ENCODE data around the gene CCDC33.

CCDC33 gene

DNA sequence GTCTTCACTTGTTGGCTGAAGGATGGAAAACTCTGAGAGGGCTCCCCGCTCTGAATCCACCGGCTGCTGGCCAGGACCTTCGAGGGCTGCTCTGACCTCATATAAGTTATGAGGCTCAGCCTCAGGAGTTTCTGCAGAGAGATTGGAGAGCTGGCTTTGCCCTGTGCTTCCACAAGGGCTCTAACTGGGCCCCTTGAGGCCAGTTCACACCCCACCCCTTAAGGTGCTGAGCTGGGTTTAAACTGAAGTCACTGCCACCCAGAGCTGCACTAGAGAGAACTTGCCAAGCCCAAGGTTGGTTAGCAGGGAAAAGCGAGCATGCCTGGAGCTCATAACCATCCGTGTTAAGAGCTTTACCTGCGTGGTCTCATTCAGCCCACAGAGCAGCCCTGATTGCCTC lies 2.8 kb upstream of the CCDC33 start:
- no peak for DNase-seq

DNA sequence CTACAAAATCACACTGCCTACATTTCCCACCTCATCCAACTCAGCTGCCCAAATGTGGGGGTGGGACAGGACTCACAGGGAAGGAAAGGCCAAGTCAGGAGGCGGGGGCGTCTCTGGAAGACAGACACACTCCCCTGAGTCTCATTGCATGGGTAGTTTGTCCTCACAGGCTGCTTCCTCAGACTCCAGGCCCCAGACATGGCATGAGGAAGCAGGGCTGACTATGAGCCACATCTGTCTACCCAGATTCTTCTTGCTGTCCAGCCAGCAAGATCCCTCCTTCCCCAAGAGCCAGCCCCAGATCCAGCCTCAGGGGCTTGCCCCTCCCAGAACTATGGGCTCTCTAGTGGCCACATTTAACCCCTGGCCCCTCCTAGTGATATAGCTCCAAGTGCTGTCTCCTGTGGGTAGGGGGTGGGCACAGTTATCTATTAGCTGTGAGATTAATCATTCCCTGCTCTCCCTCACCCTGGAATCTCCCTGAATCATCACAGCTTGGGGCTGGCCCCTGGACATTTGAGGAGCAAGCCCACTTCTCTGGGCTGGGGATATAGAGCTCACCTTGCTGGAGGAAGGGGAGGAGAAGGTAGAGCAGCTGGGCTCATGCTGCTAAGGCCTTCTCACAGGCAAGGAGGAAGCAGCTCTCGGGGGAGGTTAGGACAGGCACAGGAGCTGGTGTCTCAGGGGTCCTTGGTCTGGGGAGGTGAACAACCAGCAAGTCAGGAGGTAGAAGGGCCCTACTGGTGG lies 2.1 kb upstream of the CCDC33 start:
- DNase-seq, result no peak

DNA sequence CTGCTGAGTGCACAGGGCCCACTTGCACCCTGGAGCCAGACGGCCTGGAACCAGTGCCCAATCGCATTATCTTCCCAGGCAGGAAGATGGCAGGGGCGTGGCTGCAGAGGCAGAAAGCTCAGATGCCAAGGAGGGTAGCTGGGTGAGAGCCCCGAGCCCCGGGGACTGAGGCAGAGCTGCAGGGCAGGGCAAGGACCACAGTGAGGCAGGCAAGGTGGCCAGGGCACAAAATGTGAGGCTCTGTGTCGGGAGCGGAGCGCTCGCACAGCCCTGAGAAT lies 1.6 kb upstream of the CCDC33 start:
- no peak for DNase-seq

DNA sequence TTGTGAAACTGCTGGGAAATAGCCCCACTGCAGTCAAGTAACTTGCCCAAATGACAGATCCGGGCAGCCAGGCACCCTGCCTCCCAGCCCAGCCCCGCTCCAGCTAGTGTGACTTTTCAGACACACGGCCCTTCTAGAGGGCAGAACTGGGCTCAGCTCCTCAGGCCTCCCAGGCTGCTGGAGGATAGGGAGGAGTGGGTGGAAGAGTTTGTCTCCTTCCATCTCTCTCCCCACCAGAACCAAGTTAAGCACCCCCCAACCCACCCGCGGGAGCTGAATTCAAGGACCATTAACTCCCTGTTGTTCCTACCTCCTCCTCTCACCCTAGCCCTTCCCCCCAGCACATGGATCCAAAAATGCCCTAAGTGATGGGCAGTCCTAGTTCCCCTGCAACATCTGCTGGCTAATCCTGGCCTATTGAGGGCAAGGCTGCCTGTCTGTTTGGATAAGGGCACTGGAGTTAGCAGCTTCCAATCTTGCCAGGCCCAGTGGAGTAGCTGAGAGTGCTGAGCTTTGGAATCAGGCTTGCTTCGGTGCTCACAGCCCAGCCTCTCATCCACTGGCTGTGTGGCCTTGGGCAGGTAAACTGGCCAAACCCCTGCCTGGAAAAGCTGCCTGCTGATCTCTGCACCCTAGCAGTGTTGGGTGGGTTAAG lies 3.1 kb downstream of the CCDC33 start:
- DNase-seq, result peak; percentile 63

DNA sequence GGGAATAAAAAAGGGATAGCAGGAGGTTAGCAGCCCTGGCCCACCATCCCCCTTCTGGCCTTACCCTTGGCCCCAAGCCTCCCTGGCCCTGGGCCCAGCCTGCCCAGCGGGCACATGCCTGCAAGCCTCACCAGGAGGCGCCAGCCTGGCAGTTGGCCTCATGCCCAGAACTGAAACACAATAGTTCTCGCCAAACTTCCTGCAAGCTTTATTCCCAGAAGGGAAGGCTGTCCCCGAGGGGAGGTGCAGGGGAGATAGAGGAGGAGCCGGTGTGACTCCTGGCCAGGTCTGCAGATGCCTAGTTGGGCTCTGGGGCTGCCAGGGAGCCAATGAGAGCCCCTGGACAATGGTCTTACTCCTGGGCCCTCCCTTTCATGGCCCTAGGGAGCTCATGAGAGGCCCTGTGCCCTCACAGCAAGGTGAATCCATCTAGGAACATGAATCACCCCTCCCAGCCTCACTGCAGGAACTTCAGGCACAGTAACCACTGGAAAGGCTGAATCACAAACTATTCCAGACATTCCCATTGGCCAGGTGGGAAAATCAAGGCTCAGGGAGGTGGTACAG lies 4.0 kb downstream of the CCDC33 start:
- DNase-seq, result peak; percentile 78

DNA sequence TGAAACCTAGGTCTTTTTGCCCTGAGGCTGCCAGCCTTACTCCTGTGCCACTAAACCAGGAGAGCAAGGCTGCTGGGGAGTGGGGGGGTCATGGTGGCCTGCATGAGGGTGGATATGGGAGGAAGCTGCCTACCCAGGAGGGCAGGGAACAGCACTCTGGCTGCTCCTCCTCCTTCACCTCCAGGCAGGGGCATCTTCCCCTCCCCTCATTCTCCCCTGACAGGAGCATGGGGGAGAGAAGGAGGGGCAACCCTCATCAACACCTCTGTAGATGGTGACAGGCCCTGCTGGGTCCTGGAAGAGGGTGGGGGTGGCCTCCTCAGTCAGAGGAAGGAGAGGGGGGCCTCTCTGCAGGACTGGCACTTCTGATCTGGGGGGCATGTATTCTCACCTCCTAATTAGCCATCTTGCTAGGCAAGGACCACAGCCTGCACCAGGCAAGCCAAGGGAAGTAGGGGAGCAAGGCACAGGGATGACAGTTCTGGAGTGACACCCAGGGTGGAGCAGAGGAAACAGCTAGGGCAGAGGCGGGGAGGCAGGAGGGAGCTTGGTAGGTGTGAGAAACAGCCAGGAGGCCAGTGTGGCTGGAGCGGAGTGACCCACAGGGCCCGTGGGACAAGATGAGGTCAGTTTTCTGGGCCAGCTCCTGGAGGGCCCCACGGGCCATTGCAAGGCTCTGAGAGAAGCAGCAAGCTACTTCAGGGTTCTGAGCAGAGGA lies 4.9 kb downstream of the CCDC33 start:
- no peak for DNase-seq

DNA sequence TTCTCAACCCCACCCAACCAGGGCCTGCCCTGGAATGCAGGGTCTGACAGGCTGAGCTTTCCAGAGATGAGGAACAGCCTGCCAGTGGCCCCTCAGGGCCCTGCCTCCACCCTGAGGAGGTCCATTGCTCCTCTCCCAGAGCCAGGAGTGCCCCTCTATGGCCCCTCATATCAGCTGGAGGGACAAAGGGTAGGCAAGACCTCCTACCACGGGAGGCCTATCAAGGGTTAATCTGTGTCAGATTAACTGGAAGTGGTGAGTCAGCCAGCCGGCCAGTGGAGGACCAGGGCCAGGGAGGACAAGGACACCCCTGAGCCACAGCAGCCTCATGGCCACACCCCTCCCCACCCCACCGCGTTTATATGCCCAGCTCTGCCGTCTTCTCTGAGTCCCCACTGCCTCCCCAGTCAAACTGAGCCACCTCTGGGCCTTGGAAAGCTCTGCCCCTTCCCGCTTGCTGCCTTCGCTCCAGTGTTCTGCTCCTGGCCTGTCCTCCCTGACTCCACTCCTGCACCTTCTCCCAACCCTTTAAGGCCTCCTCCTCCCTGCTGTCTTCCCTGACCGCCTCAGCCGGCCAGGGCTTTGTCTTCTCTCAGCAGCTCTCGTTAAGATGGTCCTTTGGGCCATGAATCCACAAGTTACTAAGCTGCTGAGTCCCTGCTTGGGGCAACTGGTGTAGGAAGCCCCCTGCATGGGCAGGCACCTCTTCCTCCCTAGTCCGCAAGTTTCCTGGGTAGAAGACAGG lies 6.5 kb downstream of the CCDC33 start:
- no peak for DNase-seq

DNA sequence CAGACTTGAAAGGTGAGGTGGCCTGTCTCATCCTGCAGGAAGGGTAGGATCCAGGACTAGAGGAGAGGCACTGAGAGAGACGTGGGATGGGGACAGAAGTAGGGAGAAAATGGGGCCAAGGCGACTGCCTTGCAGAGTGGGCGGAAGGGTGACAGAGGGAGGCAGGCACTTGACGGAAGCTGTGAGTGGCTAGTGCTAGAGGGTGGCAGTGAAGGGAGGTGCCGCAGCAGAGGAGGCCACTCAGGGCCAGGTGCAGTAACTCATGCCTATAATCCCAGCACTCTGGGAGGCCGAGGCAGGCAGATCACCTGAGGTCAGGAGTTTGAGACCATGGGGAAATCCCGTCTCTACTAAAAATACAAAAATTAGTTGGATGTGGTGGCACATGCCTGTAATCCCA lies 7.3 kb downstream of the CCDC33 start:
- DNase-seq, result peak; percentile 6

DNA sequence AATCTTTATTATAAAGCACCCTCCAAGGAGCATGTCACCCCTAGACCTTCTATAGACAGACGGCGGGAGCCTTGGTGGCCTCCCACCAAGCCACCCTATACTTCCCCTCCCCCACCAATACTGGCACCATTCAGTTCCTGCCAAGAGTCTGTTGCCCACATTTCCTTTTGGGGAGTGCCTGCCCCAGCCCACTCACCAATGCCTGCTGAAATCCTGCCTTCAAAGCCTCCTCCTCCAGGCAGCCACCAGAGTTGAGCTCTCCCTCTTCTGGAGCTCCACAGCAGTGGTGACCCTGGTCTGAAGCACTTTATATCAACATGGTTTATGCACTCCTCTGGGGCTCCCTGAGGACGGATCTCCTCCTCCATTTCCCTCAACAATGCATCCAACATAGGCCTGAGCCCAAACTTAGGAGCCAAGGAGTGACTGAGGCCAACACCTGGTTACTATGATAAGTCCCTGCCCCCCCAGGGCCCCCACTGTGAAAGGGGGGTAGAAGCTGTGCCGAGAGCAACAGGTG lies 8.8 kb downstream of the CCDC33 start:
- DNase-seq, result no peak

DNA sequence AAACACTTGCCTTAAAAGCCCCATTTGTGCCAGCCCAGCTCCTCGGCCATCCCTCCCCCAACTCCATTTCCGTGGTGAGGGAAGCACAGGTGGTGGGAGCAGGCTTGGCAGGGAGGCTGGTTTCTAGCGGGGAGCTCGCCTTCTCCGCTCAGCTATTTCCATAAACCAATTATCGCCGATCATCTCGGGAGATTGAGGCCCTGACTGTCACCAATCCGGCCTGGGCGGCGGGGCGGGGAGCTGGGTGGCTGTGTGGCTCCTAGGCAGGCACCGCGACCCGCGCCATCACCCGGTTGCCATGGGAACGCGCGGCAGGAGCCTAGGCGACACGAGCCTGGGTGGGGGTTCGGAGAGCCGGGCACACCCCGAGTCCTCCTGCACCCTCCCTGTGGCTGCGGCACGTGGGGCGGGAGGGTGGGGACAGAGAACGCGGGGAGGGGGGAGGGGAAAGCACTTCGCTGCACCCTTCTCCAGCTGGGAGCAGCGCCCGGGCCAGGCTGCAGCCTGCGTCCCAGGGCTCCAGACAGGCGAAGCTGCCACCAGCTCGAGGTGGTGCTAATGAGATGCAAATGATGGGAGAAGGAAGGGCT lies 9.3 kb downstream of the CCDC33 start:
- peak; percentile 33 for DNase-seq

DNA sequence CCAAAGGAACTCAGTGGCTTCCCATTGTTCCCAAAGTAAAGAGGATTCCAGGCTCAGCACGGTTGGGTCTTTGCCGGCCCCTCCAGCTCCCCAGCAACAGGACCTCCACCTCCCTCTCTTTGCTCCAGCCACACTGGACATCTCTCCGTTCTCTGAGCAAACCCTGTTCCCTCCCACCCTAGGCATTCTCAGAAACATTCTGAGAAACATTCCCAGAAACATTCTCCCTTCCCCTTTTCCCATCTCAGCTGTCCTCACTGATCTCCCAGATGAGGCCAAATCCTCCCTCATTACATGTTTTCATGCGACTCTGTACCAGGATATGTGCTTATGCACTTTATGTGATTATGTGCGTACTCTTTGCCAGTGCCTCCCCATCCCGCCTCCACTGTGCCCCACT lies 14.1 kb downstream of the CCDC33 start:
- no peak for DNase-seq

DNA sequence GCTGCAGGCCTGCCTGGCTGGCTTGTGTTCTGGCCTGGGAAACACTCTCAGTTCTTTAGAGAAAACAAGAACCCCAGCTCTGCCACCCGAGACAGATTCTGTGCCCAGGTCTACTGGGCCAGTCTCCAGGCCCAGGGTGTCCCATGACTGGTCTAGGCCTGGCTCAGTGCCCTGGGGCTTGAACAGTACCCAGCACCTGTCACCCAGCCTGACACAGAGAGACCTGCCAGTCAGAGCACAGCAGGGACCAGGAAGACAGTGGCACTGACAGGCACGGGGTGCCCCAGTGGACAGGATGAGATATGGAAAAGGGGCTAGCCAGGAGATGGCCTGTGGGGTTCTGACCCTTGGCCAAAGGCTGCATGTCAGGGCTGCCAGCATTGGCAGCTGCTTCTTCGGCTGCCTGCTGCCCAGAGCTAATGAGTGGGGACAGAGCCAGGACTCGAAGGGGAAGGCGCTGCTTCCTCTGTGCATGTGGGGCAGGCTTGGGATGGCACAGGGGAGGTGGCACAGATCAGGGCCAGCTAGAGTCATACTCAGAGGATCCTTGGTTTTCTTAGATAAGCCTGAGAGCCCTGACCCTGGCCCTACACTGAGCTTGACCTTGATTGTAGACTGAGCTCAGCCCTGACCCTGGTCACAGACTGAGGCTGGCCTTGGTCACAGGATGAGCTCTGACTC lies 15.1 kb downstream of the CCDC33 start:
- DNase-seq, result no peak

DNA sequence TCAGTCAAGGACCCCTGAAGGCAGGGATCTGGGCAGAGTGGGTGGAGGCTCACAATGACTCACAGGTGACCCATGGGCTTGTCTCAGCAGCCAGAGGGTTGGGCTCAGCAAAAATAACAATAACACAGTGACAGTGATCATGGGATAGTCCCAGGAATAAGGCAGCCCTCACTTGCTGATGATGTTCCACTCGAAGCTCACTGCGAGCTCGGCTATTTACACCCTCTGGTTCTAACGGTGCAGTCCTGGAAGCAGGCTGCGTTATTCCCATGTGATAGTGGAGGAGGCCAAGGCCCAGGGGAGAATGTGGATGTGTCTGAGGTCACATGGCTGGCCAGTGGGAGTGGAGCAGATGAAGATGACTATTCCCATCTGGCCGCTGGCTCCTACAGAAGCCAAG lies 16.2 kb downstream of the CCDC33 start:
- no peak for DNase-seq

DNA sequence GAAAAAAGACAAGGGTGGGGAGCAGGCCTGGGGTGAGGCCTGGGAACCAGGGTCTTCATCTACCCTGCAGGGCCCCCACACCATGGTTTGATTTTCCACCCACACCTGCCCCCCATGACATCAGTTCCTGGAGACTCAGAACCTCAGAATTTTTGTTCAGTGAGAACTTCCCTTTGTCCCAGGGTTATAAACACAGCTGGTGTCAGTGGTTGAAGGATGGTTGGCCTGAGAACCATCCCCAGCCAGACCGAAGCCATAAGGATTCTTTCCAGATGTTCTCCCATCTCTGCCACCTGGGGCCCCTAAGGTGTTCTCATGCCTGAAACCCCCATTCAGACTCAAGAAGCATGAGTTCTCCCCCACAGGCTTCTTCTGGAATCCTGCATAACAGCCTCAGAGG lies 16.6 kb downstream of the CCDC33 start:
- no peak for DNase-seq

DNA sequence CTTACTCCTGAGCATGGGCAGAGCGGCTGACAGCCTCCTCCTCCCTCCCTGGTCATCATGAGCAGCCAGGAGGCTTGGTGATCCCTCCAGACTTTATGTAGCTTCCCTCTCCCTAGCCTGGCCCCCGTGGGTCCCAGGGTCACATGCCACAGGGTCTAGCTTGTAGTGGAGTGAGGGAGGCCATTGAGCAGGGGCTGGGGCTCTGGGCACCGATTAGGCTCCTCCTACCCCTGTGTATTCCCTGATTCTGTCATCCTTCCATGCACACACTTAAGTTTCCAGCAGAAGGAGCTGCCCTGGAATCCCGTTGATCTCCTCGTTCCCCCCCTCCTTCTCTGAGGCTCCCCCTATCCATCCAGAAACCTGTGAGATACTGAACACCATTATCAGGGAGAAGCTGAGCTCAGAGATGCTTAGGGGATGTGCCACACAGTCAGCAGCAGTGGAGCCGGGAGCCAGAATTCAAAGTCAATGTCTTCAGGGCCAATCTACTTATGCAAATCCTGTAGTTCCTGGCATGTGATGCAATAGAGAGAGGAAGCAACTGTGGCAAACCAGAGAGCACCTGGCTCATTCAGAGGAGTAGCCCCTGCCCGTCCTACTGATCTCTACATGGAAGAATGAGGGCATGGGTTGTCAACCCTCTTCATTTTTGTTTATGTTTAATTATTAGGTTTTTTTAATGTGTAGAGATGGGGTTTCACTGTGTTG lies 17.2 kb downstream of the CCDC33 start:
- no peak for DNase-seq

DNA sequence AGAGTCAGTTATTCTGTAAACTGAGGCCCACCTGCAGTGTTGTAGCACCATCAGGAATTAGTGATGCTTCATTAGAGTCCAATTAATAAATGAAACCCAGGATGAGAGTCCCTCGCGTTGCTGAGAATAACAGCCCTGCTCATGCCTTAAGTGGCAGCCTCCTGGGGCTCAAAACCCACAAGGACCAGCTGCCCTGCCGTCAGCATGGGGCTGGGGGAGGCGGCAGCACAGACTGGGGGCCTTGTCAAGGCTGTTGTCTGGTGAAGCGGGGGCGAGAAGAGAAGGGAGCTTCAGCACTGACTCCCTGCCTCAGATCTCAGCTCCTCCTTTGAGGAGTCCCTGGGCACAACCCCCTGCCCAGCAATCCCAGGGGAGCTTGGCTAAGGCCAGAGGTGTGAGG lies 21.0 kb downstream of the CCDC33 start:
- DNase-seq, result no peak

DNA sequence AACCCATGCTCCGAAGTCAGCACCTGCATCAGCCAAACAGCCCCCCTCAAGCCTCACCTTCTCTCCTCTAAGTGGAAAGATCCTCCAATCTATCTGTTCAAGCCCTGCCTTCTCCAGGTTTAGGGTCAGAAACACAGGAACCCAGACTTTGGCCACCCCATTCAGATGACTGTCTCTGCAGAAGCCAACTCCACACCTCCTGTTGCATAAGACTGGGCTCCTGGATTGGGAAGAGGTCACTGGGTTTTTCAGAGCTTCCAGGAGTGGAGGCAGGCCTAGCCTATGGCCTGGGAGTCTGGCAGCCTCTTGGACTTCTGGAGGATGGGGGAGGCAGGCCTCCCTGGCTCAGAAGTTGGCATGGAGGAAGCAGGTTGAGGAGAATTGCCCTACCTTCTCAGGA lies 21.5 kb downstream of the CCDC33 start:
- no peak for DNase-seq

DNA sequence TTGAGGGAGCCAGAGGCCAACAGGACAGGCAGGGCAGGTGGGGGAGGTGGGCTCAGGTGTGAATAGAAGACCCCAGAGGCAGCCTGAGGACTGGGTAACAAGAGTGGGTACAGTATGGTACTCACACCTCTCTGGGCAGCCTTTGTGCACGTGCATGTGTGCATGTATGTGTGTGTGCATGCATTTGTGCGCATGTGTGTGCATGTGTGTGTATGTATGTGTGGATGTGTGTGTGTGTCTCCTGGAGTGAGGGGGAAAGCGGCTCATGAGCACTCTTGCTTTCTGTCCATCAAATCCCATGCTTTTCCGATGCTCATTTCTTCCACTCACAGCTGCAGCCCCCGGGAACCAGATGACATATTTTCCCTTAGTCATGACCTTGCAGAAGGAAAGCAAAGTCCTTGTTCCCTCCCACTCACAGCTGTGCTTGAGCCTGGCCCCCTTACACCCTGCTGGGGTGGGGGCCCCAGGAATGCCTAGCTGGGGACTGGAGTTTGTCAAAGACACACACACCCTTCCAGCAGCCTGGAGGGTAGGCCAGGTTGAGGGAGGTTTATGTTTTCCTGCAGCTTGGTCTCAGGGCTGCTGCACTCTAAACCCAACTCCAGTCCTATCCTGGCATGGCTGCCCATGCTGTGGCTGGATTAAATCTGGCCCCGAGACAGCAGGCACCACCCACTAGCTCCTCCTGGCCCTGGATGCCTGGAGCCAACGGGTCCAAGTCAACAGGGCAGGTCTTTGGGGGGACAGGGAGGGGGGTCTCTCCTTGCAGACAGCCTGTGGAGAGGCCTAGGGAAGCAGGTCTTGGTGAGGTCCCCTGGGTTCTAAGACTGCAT lies 22.5 kb downstream of the CCDC33 start:
- no peak for DNase-seq

DNA sequence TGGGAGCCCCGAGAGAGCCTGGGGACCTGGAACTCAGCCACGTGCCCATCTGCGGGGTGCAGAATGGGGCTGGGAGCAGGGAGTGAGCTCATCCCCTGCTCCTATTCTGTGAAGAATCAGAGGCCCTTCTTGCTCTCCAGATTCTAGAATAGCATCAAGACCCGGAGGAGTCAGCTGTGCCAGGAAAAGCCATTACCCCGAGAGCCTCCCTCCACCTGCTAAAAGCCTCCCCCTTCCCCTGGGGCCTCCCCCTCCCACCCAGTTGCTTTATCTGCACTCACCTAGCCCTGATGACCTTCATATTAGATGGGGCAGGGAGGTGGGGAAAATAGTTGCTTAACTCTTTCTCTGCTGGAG lies 23.1 kb downstream of the CCDC33 start:
- DNase-seq, result no peak

DNA sequence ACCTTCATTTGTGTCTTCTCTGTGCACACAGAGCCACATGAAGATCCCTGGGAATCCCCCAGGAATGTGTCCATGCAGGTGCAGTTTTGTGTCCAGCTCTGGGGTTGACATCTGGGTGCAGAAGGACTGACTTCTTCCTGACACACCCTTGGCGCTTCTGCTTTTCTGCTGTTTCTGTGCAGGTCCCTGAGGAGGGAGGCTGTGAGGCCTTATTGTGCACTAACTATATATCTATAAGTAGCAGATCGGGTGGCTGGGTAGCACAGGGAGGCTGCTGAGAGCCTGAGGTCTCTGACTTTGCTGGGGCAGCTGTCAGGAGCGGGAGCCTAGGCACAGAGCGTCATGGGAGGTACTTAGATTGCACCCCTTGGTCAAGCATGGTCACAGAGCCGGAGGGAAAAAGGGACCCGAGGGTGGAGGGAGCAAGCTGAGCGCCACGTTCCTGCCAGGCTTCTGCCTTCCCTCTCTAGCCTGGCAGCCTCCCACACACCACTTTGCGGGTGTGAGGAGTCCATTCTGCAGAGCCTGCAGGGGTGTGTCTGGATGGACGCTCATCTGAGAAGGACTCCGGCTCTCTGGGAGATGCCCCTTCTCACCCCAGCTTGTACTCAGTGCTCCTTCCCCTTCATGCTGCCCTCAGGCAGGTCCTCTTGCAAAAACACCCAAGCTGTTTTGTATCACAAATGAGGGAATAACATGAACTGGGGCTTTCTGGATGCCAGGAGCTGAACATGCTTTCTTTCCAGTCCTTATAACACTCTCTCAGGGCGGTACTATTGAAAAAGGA lies 23.9 kb downstream of the CCDC33 start:
- DNase-seq, result no peak
